ENCODE measurements around the gene CXXC5. TPM values are rescaled to one million over a fixed set of nuclear protein-coding genes. Genes with fewer than 3 reads are reported as not detected.
A peak's percentile ranks its signal among the peaks of the same experiment; 100 is the strongest.

CXXC5 gene
- total RNA-seq, 1 experiment from 2014 or later, result 85.0 TPM

- intact Hi-C loops (cut with micrococcal nuclease; ENCODE audit: unreplicated experiment), result loop anchor here (5.0 kb wide), 1 partner anchor 41 kb away; no protein-coding TSS in a partner anchor
- DNase-seq (ENCODE audit: low read depth, low spot score), result peak; percentile 64
These were observed 3.1 kb downstream of the CXXC5 start for GRCh38 chr5:139651043-139651834.

DNA sequence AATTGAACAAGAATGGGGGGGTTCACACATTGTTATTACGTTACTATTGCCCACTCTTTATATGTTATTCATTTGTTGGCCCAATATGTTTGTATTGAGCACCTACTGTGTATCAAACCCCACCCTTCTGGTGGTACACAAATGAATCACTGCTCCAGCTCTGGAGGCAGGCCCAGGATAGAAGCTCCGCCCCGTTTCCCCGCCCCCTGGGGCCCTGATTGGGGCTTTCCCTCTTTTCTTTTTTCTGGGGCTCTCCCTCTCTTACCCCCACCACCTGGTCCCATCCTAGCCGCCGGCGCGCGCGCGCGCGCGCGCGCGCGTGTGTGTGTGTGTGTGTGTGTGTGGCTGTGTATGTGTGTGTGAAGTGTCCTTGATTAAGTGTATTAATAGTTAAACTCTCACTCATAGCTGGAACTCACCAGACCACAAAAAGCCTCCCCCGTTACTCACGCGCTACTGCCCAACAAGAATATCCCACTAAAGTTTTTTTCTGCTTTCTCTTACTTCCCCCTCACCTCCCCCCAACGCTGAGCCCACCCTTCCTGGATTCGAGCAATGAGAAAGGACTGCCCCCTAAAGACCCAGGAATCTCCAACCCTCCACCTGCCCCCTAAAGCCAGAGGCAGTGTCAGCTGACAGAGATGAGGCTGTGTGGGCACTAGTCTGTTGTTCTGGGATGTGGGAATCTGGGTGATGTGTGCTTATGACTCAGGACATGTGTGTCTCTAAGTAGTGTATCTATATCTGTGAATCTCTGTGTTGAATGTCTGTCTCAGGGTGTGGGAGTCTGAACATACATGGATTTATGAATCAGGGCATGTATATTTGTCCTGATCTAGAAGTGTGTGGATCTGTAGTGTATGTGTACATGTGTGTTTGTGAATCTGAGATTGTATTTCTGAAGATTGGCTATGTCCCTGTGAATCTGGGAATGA, 4.0 kb downstream of the CXXC5 start:
- CTCF ChIA-PET, result interaction anchor here (0.6 to 0.9 kb wide), 3 partner anchors 16 to 227 kb away, joined by 3 to 6 read pairs (median 4); no protein-coding TSS in a partner anchor
- BruUV-seq (replicated peaks), result TSS peak; percentile 58
- TF ChIP-seq, protein P1, sequence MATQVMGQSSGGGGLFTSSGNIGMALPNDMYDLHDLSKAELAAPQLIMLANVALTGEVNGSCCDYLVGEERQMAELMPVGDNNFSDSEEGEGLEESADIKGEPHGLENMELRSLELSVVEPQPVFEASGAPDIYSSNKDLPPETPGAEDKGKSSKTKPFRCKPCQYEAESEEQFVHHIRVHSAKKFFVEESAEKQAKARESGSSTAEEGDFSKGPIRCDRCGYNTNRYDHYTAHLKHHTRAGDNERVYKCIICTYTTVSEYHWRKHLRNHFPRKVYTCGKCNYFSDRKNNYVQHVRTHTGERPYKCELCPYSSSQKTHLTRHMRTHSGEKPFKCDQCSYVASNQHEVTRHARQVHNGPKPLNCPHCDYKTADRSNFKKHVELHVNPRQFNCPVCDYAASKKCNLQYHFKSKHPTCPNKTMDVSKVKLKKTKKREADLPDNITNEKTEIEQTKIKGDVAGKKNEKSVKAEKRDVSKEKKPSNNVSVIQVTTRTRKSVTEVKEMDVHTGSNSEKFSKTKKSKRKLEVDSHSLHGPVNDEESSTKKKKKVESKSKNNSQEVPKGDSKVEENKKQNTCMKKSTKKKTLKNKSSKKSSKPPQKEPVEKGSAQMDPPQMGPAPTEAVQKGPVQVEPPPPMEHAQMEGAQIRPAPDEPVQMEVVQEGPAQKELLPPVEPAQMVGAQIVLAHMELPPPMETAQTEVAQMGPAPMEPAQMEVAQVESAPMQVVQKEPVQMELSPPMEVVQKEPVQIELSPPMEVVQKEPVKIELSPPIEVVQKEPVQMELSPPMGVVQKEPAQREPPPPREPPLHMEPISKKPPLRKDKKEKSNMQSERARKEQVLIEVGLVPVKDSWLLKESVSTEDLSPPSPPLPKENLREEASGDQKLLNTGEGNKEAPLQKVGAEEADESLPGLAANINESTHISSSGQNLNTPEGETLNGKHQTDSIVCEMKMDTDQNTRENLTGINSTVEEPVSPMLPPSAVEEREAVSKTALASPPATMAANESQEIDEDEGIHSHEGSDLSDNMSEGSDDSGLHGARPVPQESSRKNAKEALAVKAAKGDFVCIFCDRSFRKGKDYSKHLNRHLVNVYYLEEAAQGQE (IDR thresholded peaks at IDR 0.05; ENCODE audit: insufficient read depth in 1 of 2, low read depth in 2 of 2, low read length in 1 of 2), result no peak
- TF ChIP-seq POLR2AphosphoS5 (IDR thresholded peaks at IDR 0.05; ENCODE audit: low read depth, low read length) (no peak), TCF7L2 (IDR thresholded peaks at IDR 0.05; ENCODE audit: low read depth, low read length) (no peak), SIN3A (IDR thresholded peaks at IDR 0.05; ENCODE audit: borderline replicate concordance, insufficient read depth, low read depth, low read length) (no peak)
- TF ChIP-seq, protein P2, sequence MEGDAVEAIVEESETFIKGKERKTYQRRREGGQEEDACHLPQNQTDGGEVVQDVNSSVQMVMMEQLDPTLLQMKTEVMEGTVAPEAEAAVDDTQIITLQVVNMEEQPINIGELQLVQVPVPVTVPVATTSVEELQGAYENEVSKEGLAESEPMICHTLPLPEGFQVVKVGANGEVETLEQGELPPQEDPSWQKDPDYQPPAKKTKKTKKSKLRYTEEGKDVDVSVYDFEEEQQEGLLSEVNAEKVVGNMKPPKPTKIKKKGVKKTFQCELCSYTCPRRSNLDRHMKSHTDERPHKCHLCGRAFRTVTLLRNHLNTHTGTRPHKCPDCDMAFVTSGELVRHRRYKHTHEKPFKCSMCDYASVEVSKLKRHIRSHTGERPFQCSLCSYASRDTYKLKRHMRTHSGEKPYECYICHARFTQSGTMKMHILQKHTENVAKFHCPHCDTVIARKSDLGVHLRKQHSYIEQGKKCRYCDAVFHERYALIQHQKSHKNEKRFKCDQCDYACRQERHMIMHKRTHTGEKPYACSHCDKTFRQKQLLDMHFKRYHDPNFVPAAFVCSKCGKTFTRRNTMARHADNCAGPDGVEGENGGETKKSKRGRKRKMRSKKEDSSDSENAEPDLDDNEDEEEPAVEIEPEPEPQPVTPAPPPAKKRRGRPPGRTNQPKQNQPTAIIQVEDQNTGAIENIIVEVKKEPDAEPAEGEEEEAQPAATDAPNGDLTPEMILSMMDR (IDR thresholded peaks at IDR 0.05), result no peak
- Histone ChIP-seq H3K36me3 (ENCODE audit: control insufficient read depth, insufficient read depth, low read length) (no peaks in the 10 kb centered on the region; the same call in 1 of the 2 replicates), H3K27me3 (ENCODE audit: control insufficient read depth, insufficient read depth, low read length) (no peaks in the 10 kb centered on the region), H3K4me3 (ENCODE audit: low read depth in 2 of 2, low read length in 2 of 2) (peak overlapping the region; percentile 78 to 81), H3K9me3 (ENCODE audit: control insufficient read depth, insufficient read depth, low read depth, low read length) (no peaks in the 10 kb centered on the region), H3K27ac (ENCODE audit: low read length) (peak overlapping the region; percentile 82), H3K4me1 (ENCODE audit: control insufficient read depth, insufficient read depth, low read length) (peaks cover 57% of the 10 kb centered on the region)
- DNase-seq (ENCODE audit: low read depth, low spot score) (peak; percentile 72), ATAC-seq (peak; percentile 35)
- POLR2A ChIA-PET, result interaction anchor here (0.6 to 0.7 kb wide), 5 partner anchors 17 to 170 kb away, joined by 3 to 16 read pairs (median 9); no protein-coding TSS in a partner anchor
- in situ Hi-C loops (cut with HindIII; ENCODE audit: low pct_unique_long_range_greater_than_20kb, low sequenced_read_pairs), result no loop called here
- intact Hi-C loops (cut with micrococcal nuclease; ENCODE audit: unreplicated experiment), result loop anchor here (5.0 kb wide), 1 partner anchor 40 kb away; no protein-coding TSS in a partner anchor

More at GRCh38 chr5:139651043-139651834, 3.1 kb downstream of the CXXC5 start:
- BruUV-seq (replicated peaks), result no TSS peak
- ChIA-PET CTCF (interaction anchor here (0.5 to 0.9 kb wide), 4 partner anchors 17 to 228 kb away, joined by 3 to 4 read pairs (median 4); no protein-coding TSS in a partner anchor), POLR2A (interaction anchor here (0.6 to 1.9 kb wide), 5 partner anchors 9 to 169 kb away, joined by 3 to 16 read pairs (median 6); no protein-coding TSS in a partner anchor)
- Histone ChIP-seq H3K36me3 (ENCODE audit: control insufficient read depth, insufficient read depth, low read length) (no peaks in the 10 kb centered on the region; the same call in 1 of the 2 replicates), H3K27me3 (ENCODE audit: control insufficient read depth, insufficient read depth, low read length) (no peaks in the 10 kb centered on the region), H3K4me1 (ENCODE audit: control insufficient read depth, insufficient read depth, low read length) (peaks cover 49% of the 10 kb centered on the region), H3K4me3 (ENCODE audit: low read depth in 2 of 2, low read length in 2 of 2) (peak overlapping the region; percentile 78 to 81), H3K27ac (ENCODE audit: low read length) (peak overlapping the region; percentile 82), H3K9me3 (ENCODE audit: control insufficient read depth, insufficient read depth, low read depth, low read length) (no peaks in the 10 kb centered on the region)
- peak; percentile 10 for ATAC-seq
- TF ChIP-seq, protein P2 (IDR thresholded peaks at IDR 0.05), result no peak
- TF ChIP-seq, protein P1 (IDR thresholded peaks at IDR 0.05; ENCODE audit: insufficient read depth in 1 of 2, low read depth in 2 of 2, low read length in 1 of 2), result no peak
- peak; percentile 50; the same call in 1 of the 2 replicates for TF ChIP-seq POLR2AphosphoS5 (IDR thresholded peaks at IDR 0.05; ENCODE audit: low read depth, low read length)
- in situ Hi-C loops (cut with HindIII; ENCODE audit: low pct_unique_long_range_greater_than_20kb, low sequenced_read_pairs), result no loop called here

Measured in Panc1 (cell line).